Smooth muscle cell (in vitro differentiated cells): ENCODE results near the gene RRP1B. TPM values are rescaled to one million over a fixed set of nuclear protein-coding genes. Genes with fewer than 3 reads are reported as not detected.
A peak's percentile ranks its signal among the peaks of the same experiment; 100 is the strongest.

Experiments used
- DNase-seq: peaks from one replicate; lab custom pipeline; 2025; ENCODE audit not compliant: unreplicated experiment; lab: John Stamatoyannopoulos, UW
- H2AFZ ChIP-seq: fragments of 200-600 bp; sonication (generic); 2 replicates; pipeline ENCODE4 v1.6.0; 2016; ENCODE audit warnings: antibody characterized with exemption, low read depth, mild to moderate bottlenecking
- H3F3A ChIP-seq: fragments of 200-600 bp; sonication (generic); 2 replicates; pipeline ENCODE4 v1.6.0; 2017; ENCODE audit warnings: antibody characterized with exemption, low read depth
- H3K27ac ChIP-seq: fragments of 200-600 bp; sonication (generic); 2 replicates; pipeline ENCODE4 v1.5.1; 2016; ENCODE audit warnings: low read depth, mild to moderate bottlenecking
- H3K27me3 ChIP-seq: fragments of 200-600 bp; sonication (generic); 2 replicates; pipeline ENCODE4 v1.6.1; 2016; ENCODE audit warnings: low read depth, mild to moderate bottlenecking
- H3K36me3 ChIP-seq: fragments of 200-600 bp; sonication (generic); 2 replicates; pipeline ENCODE4 v1.5.1; 2016; ENCODE audit warnings: low read depth
- H3K4me1 ChIP-seq: fragments of 200-600 bp; sonication (generic); 2 replicates; pipeline ENCODE4 v1.5.1; 2016; ENCODE audit warnings: low read depth
- H3K4me2 ChIP-seq: fragments of 200-600 bp; sonication (generic); 2 replicates; pipeline ENCODE4 v1.6.0; 2016; ENCODE audit warnings: mild to moderate bottlenecking
- H3K4me3 ChIP-seq: fragments of 200-600 bp; sonication (generic); 2 replicates; pipeline ENCODE4 v1.5.1; 2016; ENCODE audit warnings: mild to moderate bottlenecking
- H3K79me2 ChIP-seq: fragments of 200-600 bp; sonication (generic); 2 replicates; pipeline ENCODE4 v1.6.0; 2016; ENCODE audit warnings: low read depth, mild to moderate bottlenecking
- H3K9ac ChIP-seq: fragments of 200-600 bp; sonication (generic); 2 replicates; pipeline ENCODE4 v1.6.0; 2016; ENCODE audit warnings: low read depth
- H3K9me3 ChIP-seq: fragments of 200-600 bp; sonication (generic); replicated peaks from 2 replicates; pipeline ENCODE4 v1.5.1; 2016; ENCODE audit warnings: low read depth
- H4K20me1 ChIP-seq: fragments of 200-600 bp; sonication (generic); 2 replicates; pipeline ENCODE4 v1.6.0; 2016; ENCODE audit warnings: low read depth
- CTCF ChIP-seq: fragments of 200-600 bp; sonication (generic); IDR thresholded peaks from 2 replicates; pipeline ENCODE4 v1.5.1; 2017; ENCODE audit warnings: borderline replicate concordance, mild to moderate bottlenecking, antibody characterized with exemption; ENCODE audit not compliant: insufficient read depth, poor library complexity, severe bottlenecking
- WGBS: methylation state at CpG from one replicate; pipeline ENCODE4 v1.1.7; 2016; ENCODE audit warnings: low lambda C conversion rate; 5-methylcytosine and 5-hydroxymethylcytosine counted together
- polyA plus RNA-seq: library from polyadenylated mRNA; unstranded; fragments of >200 nt; fragmentation: Nextera tagmentation; extraction: Ambion mirVana; gene quantifications from 2 replicates; pipeline ENCODE4 v1.2.1, GENCODE V29; 2016
- total RNA-seq: library from RNA; depleted of rRNA; stranded (reverse); fragments of >200 nt; gene quantifications from 2 replicates; pipeline ENCODE4 v1.2.3, GENCODE V29; 2014

Gene RRP1B
- total RNA-seq (19.3 and 24.7 TPM in 2 replicates), polyA plus RNA-seq (10.6 and 17.6 TPM in 2 replicates)

GRCh38 chr21:43659136-43660000 lies at the start of gene RRP1B, which contains the start of gene HSF2BP:
Gene RRP1B (plus strand): TSS chr21:43659560. CDS start chr21:43659665, 105 bp downstream.
Gene HSF2BP (minus strand): TSS chr21:43659488. CDS start chr21:43658096, 1,392 bp downstream.
- DNase-seq, result peak; percentile 42
- peaks cover 48% of the 10 kb centered on the region for H3K79me2 ChIP-seq
- peak within 1 kb of the TSS; percentile 87 for H3K27ac ChIP-seq

GRCh38 chr21:43611598-43612369 lies 47.6 kb upstream of the RRP1B start:
- Histone ChIP-seq H3K4me1 (peaks cover 12% of the 10 kb centered on the region), H3K27ac (peak overlapping the region; percentile 71), H3K4me2 (peak overlapping the region; percentile 31), H4K20me1 (no peaks in the 10 kb centered on the region), H2AFZ (no peak overlapping the region), H3F3A (peaks cover 41% of the 10 kb centered on the region), H3K9ac (peak overlapping the region; percentile 46), H3K9me3 (no peaks in the 10 kb centered on the region), H3K4me3 (no peak overlapping the region), H3K27me3 (no peaks in the 10 kb centered on the region), H3K36me3 (no peaks in the 10 kb centered on the region), H3K79me2 (no peaks in the 10 kb centered on the region)
- DNase-seq, result peak; percentile 12
- 39% methylated on average over 8 of the region's 8 CpGs for WGBS
- TF ChIP-seq CTCF, result peak; percentile 67

More at GRCh38 chr21:43659136-43660000, at the start of gene RRP1B, which contains the start of gene HSF2BP:
- Histone ChIP-seq H3K4me3 (peak within 1 kb of the TSS; percentile 98), H4K20me1 (peaks cover 5% of the 10 kb centered on the region), H2AFZ (peak within 1 kb of the TSS; percentile 94), H3F3A (no peaks in the 10 kb centered on the region), H3K4me2 (peak within 1 kb of the TSS; percentile 95), H3K9me3 (no peaks in the 10 kb centered on the region), H3K27me3 (no peaks in the 10 kb centered on the region), H3K4me1 (peaks cover 15% of the 10 kb centered on the region), H3K9ac (peak within 1 kb of the TSS; percentile 79), H3K36me3 (no peaks in the 10 kb centered on the region)
- 12% methylated on average over 91 of the region's 92 CpGs for WGBS
- no peak for TF ChIP-seq CTCF

GRCh38 chr21:43613755-43614638 lies 45.4 kb upstream of the RRP1B start:
- Histone ChIP-seq H4K20me1 (no peaks in the 10 kb centered on the region), H3K27me3 (no peaks in the 10 kb centered on the region), H3K79me2 (no peaks in the 10 kb centered on the region), H3K4me3 (no peak overlapping the region), H3K4me1 (peaks cover 12% of the 10 kb centered on the region), H3K9ac (no peak overlapping the region), H3K9me3 (no peaks in the 10 kb centered on the region), H3F3A (peaks cover 36% of the 10 kb centered on the region), H3K36me3 (no peaks in the 10 kb centered on the region), H2AFZ (no peak overlapping the region), H3K4me2 (peak overlapping the region; percentile 34), H3K27ac (peak overlapping the region; percentile 71)
- TF ChIP-seq CTCF, result no peak
- WGBS, result 54% methylated on average over 8 of the region's 8 CpGs
- DNase-seq, result no peak
